Small intestine (tissue), 7 donors: Measurements from ENCODE around the gene PPIP5K2. TPM values are rescaled to one million over a fixed set of nuclear protein-coding genes. Genes with fewer than 3 reads are reported as not detected.
A peak's percentile ranks its signal among the peaks of the same experiment; 100 is the strongest.

Experiments used
- DNase-seq, 2 donors: peaks; one replicate each; pipeline versions ENCODE4 v3.0.0 to v3.0.0-alpha.2; 2013
- FAIRE-seq: peaks from 2 replicates; lab custom pipeline; 2012; peaks lifted over from hg19 to GRCh38; lab: Jason Lieb, UNC
- H3K27ac ChIP-seq, 3 donors: one replicate each; pipeline ENCODE4 v1.5.1; 2013; ENCODE audit warnings: low read length in 2 of 3, mild to moderate bottlenecking in 2 of 3, control low read depth in 1 of 3, inconsistent platforms in 1 of 3, low read depth in 1 of 3, moderate library complexity in 1 of 3
- H3K27me3 ChIP-seq, 3 donors: one replicate each; pipeline ENCODE4 v1.6.1; 2013; ENCODE audit warnings: low read length in 3 of 3, inconsistent platforms in 1 of 3; ENCODE audit not compliant: control insufficient read depth in 3 of 3, insufficient read depth in 3 of 3
- H3K36me3 ChIP-seq, 3 donors: one replicate each; pipeline ENCODE4 v1.6.1; 2013; ENCODE audit warnings: low read length in 3 of 3, inconsistent platforms in 1 of 3, low read depth in 1 of 3, mild to moderate bottlenecking in 1 of 3, moderate library complexity in 1 of 3; ENCODE audit not compliant: control insufficient read depth in 3 of 3, insufficient read depth in 2 of 3
- H3K4me1 ChIP-seq, 3 donors: one replicate each; pipeline ENCODE4 v1.6.1; 2013; ENCODE audit warnings: low read length in 2 of 3, inconsistent platforms in 1 of 3, low read depth in 1 of 3, mild to moderate bottlenecking in 1 of 3, moderate library complexity in 1 of 3; ENCODE audit not compliant: control insufficient read depth in 3 of 3, insufficient read depth in 2 of 3
- H3K4me3 ChIP-seq, 3 donors: one replicate each; pipeline ENCODE4 v1.5.1; 2013; ENCODE audit warnings: low read length in 3 of 3, control low read depth in 1 of 3, inconsistent platforms in 1 of 3, low read depth in 1 of 3, mild to moderate bottlenecking in 1 of 3, moderate library complexity in 1 of 3
- H3K9me3 ChIP-seq, 2 donors: one replicate each; pipeline ENCODE4 v1.6.1; 2013; ENCODE audit warnings: low read depth in 1 of 2, low read length in 1 of 2; ENCODE audit not compliant: control insufficient read depth in 2 of 2, insufficient read depth in 1 of 2
- WGBS, 3 donors: extraction: QIAGEN DNeasy Blood & Tissue Kit; methylation state at CpG; one replicate each; pipeline ENCODE4 v1.1.7; 2013; 5-methylcytosine and 5-hydroxymethylcytosine counted together
- polyA plus RNA-seq, 4 donors: library from polyadenylated mRNA; stranded (reverse) in 3 of 4; unstranded in 1 of 4; fragments of 200-250 nt in 3 of 4; fragments of 120-200 nt in 1 of 4; gene quantifications; one replicate each; pipeline versions ENCODE4 v1.2.1 to v1.2.3, GENCODE V29; 2013
- donor health status: healthy with polysubstance abuse.
- donor health status: control.
- donor health status: control.
- donor health status: Bipolar disorder and iron deficiency.
- donor health status: healthy.

PPIP5K2 gene
- polyA plus RNA-seq, 4 donors = 11.9 to 53.5 (median 16.1) TPM

DNA sequence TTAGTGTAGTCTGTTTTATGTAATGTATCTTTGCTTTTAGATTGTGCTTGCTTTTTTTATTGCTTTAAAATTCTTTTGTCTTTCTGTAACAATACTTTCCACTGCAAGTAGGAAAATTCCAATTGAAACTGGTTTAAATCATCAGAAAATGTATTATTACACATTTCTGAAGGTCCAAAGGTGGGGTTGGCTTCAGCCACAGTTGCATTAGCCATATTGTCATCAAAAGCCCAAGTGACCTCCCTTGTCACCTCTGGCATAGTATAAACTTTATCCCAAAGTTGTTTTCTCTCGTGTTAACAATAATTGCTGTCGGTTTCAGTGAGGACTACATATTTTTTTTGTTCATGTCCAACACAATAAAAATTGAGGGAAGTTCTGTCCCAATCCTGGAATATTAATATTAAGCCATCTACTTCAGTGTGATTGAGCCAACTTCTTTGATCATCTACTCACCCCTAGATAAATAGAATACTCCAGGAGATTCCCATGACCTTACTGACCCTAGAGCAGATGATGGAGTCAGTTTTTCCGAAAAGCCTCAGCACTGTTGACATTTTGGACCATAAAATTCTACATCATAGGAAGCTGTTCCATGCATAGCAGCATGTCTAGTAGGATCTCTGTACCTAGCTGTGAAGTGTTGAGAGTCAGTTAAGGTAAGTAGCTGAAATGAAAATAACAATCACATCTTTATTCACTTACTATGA, 86.0 kb downstream of the PPIP5K2 start:
- Histone ChIP-seq H3K27me3 (no peaks in the 10 kb centered on the region), H3K27ac (no peak overlapping the region), H3K9me3 (no peaks in the 10 kb centered on the region), H3K4me1 (no peaks in the 10 kb centered on the region), H3K36me3 (peaks cover 0 to 6% (median 3%) of the 10 kb centered on the region in 3 donors), H3K4me3 (no peak overlapping the region)
- FAIRE-seq (no peak), DNase-seq (no peak)
- WGBS, 3 donors = 94 to 98% (median 96%) methylated on average over 3 of the region's 3 CpGs

DNA sequence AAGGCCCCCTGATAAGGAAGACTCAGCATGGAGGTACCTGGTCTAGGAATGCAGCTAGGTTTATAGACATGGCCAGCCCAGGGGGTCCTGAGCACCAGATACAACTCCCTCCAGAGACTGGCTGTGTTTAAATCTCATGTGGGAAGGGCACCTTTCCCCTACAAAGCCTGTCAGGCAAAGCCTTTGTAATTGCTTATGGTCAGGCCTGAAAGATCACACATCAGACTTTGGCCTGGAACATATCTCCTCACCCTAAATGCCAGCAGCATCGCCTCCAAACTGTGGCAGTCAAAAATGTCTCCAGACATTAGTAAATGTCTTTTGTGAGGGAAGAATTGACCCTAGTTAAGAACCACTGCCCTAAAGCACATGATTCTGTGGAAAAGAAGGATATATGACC, 86.9 kb downstream of the PPIP5K2 start:
- WGBS, 3 donors = 83 to 97% (median 93%) methylated on average over 1 of the region's 1 CpG
- Histone ChIP-seq H3K27ac (no peak overlapping the region), H3K9me3 (no peaks in the 10 kb centered on the region), H3K4me3 (no peak overlapping the region), H3K4me1 (no peaks in the 10 kb centered on the region), H3K36me3 (peaks cover 0 to 6% (median 3%) of the 10 kb centered on the region in 3 donors), H3K27me3 (no peaks in the 10 kb centered on the region)
- no peak for DNase-seq
- FAIRE-seq = no peak

DNA sequence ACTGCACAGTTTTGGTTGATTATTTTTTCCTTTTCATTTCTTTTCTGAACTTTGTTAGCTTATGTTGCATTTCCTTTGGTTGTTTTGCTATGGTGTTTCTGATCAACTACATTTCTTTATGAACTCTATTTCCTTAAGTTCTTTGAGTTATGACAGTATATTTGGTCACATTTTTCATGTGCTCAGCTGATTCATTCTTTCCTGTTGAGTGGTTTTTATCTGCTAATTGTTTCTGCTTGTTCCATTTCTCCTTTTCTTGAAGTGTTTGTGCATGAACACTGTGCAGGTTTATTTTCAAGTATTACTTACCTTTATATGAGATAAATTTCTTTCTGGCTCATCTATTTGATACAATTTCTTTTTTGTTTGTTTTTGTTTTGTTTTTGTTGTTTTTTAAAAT, 87.6 kb downstream of the PPIP5K2 start:
- Histone ChIP-seq H3K4me1 (no peaks in the 10 kb centered on the region), H3K27ac (no peak overlapping the region), H3K4me3 (no peak overlapping the region), H3K27me3 (no peaks in the 10 kb centered on the region), H3K36me3 (peaks cover 0 to 6% (median 3%) of the 10 kb centered on the region in 3 donors), H3K9me3 (no peaks in the 10 kb centered on the region)
- DNase-seq = no peak
- FAIRE-seq = peak; percentile 30

DNA sequence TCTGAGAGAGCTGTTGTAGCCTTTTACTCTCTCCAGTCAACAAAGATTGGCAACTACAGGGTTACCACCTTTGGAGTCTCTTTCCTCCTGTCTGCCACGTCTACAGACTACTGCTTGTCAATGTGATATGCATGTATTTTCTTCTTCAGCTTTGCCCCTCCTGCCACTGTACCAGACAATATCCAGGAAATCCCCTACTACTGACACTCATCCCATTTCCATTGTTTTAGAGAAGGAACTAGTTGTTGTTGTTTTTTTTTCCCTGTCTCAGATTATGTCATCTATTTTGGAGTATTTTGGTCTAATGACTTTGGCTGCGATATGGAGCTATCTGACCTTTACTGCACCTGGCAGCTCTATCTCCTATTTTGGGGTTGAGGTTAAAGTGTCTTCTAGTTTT, 88.4 kb downstream of the PPIP5K2 start:
- FAIRE-seq = no peak
- DNase-seq = no peak
- no peaks in the 10 kb centered on the region for H3K27me3 ChIP-seq

DNA sequence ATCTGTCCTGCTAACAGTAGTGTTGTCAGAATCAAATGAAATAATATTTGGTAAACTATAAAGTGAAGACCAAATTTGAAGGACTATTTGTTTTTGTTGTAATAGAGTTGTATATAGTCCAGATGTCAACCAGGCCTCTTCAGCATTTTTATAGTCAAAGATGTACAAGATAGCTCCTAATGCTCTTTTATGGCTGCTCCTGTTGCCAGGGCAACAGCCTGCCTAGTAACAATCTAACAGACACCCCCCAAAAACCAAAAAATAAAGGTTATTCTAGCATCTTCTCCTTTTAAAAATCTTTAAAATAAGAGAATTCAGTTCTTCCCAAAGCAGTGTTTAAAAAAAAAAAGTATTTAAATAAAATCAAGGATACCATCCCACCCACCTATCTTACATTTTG, 89.0 kb downstream of the PPIP5K2 start:
- FAIRE-seq (no peak), DNase-seq (no peak)
- no peak overlapping the region for H3K27ac ChIP-seq
- no peak overlapping the region for H3K4me3 ChIP-seq
- H3K9me3 ChIP-seq = no peaks in the 10 kb centered on the region
- no peaks in the 10 kb centered on the region for H3K27me3 ChIP-seq
- H3K36me3 ChIP-seq = peaks cover 0 to 6% (median 3%) of the 10 kb centered on the region in 3 donors
- H3K4me1 ChIP-seq = no peaks in the 10 kb centered on the region

More for the DNA sequence above, 88.4 kb downstream of the PPIP5K2 start:
- 70 to 81% (median 71%) methylated on average over 2 of the region's 2 CpGs for WGBS, 3 donors
- Histone ChIP-seq H3K9me3 (no peaks in the 10 kb centered on the region), H3K27ac (no peak overlapping the region), H3K4me1 (no peaks in the 10 kb centered on the region), H3K36me3 (peaks cover 0 to 6% (median 3%) of the 10 kb centered on the region in 3 donors), H3K4me3 (no peak overlapping the region)

DNA sequence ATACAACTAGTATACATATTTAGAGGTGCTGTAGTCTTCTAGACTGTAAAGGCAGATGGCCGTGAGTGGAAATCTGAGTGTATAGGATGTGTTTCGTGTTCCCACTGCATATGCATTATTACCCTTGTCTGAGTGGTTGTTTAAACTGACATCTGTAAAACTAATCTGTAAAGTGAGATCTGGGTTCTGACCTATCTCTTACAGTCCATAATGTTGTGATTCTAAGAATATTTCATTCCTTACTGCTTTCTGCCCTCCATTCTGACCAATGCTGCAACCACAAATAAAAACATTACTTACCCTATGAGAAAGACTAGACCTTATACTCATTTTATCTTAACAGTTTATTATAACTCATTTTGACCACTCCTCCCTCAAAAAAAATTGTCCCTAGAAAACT, 90.9 kb downstream of the PPIP5K2 start:
- Histone ChIP-seq H3K4me3 (no peak overlapping the region), H3K9me3 (no peaks in the 10 kb centered on the region), H3K36me3 (peaks cover 0 to 6% (median 2%) of the 10 kb centered on the region in 3 donors), H3K27me3 (no peaks in the 10 kb centered on the region), H3K4me1 (peaks cover 0 to under 1% (median 0%) of the 10 kb centered on the region in 3 donors), H3K27ac (no peak overlapping the region)
- WGBS, 3 donors = 95 to 98% (median 96%) methylated on average over 2 of the region's 2 CpGs
- DNase-seq = no peak
- no peak for FAIRE-seq

DNA sequence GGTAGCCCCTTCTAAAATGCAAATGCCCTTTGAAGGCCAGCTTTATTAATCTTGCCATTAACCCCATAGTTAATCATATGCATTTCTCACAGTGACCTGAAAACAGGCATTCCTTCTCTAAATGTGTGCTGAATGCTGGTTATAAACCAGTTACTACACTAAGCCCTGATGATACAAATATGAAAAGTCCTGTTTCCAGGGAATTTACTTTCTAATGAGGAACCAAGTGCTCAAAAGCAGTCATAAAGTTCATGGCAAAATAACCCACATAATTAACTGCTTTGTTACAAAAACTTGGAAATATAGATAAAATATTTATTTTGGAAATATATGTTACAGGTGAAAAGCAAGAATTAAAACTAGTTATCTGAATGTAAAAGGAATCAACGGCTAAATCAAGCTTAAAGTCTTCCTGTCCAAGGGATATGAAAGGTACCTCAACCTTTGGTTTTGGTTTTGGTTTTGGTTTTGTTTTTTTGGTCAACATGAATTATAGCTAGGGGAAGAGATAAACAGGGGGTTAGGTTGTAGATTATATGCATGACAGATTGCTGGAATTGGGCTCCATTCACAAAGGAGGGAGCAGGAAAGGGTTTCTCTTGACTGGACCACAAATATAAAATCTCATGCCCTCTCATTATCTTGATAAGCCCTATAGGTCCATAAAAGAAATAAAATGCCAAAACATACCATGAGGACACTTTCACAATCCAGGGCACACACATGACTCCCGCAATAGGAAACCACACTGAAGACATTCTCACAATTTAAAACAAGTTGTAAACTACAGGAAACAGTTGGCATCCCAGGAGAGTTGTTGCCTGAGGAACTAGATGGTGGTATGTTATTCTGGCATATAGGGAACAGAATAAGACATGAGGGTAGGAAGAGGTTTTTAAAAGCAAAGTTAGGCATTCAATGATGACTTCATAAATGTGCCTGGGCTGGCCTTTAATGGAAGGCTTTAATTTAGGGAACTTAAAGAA, 91.8 kb downstream of the PPIP5K2 start:
- H3K4me3 ChIP-seq = no peak overlapping the region
- 46 to 52% (median 47%) methylated on average over 2 of the region's 2 CpGs for WGBS, 3 donors
- peaks cover 0 to 2% (median 0%) of the 10 kb centered on the region in 3 donors for H3K4me1 ChIP-seq
- no peaks in the 10 kb centered on the region for H3K9me3 ChIP-seq
- no peak overlapping the region for H3K27ac ChIP-seq
- H3K36me3 ChIP-seq = peaks cover 0 to 2% (median 2%) of the 10 kb centered on the region in 3 donors
- no peak for FAIRE-seq
- no peaks in the 10 kb centered on the region for H3K27me3 ChIP-seq
- peak in 1 of 2 donors; percentile 20 for DNase-seq

DNA sequence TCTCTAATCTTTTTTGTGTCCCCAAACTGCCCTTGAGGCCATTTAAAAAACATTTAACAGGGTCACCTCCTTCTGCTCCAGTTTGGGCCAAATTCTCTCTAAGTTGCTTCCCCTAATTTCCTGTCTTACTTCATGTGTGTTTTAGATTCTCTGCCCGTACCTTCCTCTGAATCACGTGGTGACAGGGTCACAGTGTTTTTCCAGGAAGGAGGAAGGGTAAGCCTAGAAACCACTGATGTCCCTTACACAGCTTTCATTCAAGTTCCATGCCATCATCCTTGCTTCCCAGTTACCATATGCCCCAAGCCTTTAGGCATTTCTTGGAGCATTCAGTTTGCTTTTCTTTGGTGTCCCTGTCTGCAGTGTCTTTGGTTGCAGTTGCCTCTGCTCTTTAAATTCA, 96.0 kb downstream of the PPIP5K2 start:
- Histone ChIP-seq H3K27ac (no peak overlapping the region), H3K27me3 (no peaks in the 10 kb centered on the region), H3K4me1 (peaks cover 0 to 5% (median 0%) of the 10 kb centered on the region in 3 donors), H3K4me3 (no peak overlapping the region), H3K36me3 (no peaks in the 10 kb centered on the region), H3K9me3 (no peaks in the 10 kb centered on the region)
- 32 to 40% (median 34%) methylated on average over 2 of the region's 2 CpGs for WGBS, 3 donors
- DNase-seq = no peak
- FAIRE-seq = no peak
